GM03348 (cell line): ENCODE measurements around the gene RASGEF1C.

Experiments
- DNase-seq: peaks from one replicate; pipeline ENCODE4 v3.0.0; 2012; ENCODE audit warnings: low spot score

Gene RASGEF1C

GRCh38 chr5:180159756-180160155, 49.3 kb downstream of the RASGEF1C start:
- no peak for DNase-seq

- no peak for DNase-seq
Measured at GRCh38 chr5:180157866-180158265, 51.1 kb downstream of the RASGEF1C start.

DNA sequence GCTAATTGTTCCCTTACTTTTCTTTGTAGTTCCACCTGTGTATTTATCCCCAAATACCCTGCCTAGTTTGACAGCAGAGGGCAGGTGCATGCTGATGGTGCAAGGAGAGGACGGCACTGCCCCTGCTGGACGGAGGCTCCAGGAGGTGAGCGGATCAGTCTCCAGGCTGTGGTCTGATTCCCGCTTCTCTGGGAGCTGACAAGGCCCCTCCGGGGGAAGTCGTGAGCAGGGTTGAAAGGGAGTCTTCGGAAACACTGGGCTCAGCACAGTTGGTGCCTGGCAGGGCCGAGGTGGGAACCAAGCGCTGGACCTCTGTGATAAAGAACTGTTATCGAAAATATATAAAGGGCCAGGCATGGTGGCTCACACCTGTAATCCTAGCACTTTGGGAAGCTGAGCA, 52.9 kb downstream of the RASGEF1C start:
- DNase-seq, result no peak

DNA sequence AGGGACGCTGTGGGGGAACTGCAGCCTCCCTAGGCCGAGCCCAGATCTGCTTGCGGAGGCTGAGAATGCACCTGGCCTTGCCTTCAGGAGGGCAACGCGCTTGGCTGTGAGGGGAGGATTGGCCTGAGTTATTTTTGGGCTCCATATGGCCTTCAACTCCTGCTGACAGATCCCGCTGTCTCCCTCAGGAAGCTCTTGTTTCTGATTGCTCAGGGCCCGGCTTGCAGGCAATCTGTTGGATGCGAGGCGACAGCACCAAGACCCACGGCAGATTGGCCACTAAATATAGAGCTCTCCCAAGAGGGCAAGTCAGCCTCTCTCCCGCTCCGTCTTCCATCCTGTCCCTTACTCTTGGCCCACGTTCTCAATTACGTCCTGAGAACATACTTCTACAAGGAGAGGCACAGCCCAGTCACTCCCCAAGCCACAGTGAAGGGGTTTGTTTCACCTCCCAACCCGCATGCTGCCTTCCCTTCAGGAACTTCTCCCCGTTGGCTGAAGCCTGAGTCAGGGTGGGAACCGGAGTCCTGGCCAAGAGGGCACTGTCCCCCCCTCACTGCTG, 53.6 kb downstream of the RASGEF1C start:
- DNase-seq, result no peak

DNA sequence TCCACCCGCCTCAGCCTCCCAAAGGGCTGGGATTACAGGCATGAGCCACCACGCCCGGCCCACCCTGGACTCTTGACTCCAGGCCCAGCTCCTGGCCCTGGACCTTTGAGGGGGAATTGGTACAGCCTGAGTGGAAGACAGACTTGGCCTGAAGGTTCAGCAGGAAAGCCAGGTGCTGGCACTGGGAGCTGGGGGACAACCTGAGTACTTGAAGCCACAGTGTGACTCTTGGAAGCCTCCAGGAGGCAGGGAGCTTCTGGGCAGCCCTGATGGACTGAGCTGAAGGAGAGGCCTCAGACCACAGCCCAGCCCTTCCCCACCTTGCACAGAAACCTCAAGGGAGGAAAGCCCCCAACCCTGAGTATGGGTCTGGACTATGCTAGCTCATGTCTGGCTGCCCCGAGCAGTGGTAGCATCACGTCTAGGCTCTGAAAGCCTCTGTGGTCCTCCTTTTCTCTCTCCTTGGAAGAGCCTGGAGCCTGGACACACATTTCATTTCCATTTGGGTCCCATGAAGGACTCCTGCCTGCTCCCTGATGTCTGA, 54.1 kb downstream of the RASGEF1C start:
- DNase-seq, result no peak

DNA sequence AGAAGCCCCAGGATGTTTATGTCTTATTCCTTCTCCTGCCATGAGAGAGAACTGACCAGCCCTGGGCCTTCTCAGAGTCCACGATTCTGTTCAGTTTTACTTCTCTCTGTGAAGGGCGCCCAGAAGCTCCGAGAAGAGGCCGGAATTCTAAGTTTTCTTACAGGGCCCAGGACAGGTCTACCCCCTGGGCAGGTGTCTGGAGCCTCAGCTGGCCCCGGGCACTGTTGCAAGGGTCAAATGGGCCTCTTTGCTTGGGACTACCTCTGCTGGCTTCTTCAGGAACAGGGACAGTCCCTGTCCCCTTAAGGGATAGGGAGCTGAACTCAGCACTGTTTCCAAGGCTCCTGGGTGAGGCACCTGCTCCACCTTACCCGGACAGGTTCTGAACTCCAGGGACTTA, 55.0 kb downstream of the RASGEF1C start:
- no peak for DNase-seq

DNA sequence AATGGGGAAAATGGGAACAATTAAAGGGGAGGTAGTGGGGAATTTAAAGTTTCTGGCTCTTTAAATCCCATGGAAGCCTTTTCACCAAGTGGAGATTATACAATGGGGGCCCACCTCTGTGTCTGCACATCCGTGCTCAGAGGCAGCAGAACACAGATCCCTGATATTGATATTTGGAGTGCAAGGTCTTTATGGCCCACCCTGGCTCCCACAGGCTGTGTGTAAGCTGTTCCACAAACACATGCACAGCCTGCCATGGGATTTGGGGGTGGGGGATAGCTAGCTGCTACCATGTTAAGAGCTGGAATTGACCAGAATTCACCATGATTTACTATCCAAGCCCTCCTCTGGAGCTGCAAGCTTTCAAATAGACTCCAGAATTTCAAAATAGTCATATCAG, 55.9 kb downstream of the RASGEF1C start:
- no peak for DNase-seq

- no peak for DNase-seq
Measured at GRCh38 chr5:180143656-180144364, 65.2 kb downstream of the RASGEF1C start.

DNA sequence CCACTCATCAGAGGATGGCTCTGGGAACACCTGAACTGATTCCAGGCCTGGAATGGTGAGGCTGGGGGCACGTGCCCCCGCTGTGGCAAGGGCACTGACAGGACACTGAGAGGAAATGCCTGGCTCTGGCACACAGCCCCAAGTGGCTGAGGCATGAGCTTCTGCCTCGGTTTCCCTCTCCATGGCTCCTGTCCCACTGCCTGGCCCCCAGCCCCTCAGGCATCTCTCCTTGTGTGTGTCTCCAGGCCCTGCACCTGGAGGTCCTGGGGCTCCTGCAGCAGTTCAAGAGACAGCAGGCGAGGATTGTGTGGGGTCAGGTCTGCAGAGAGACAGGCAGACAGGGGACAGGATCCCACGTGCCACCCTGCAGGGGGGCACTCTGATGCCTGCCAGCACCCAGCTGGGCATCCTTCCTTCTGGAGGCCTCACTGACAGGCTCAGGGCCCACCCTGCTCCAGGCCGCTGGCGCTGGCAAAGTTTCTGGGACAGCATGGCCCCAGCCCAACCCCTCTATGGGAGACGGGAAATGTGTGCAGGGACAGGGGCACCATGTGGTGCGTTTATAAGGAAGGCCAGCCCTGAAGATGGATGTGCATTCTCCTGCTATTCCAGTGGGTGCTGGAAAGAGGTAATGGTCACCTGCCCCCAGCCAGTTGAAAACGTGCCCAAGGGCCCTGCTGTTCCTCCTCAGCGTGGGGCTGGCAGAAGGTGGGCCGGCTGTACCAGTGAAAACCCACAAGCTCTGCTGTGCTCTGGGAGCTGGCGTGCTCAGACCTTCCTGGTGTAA, 66.0 kb downstream of the RASGEF1C start:
- DNase-seq, result no peak

DNA sequence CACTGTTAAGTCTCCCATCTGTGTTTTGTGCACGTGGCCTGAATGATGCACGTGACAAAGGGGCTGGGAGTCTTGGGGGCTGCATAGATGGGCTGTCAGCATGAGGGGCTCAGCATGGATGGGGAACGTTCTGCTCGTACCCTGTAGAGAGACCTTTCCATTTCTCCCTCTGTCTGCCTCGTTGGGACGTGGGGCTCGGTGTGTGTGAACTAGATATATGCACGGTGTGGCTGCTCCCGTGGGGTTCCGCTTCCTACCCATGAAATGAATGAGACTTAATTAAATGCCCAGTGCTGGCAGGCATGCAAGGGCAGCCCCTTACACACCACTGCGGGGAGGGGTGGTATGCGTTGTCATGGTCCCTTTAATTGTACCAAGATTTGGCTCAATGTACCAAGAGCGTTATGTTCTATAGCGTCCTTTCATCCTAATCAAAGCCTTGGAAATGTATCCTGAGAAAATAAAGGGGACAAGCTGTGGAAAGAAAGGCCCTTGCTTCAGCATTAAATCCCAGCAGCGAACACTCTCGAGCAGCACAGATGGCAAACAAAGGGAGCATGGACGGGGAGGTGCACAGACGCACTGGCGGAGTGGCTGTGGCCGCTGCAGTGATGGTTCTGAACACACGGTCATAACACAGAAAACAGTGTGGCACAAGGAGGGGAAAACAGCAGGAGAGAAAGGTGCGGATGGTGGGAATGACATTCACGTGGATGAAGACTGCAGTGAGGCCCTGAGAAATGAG, 66.8 kb downstream of the RASGEF1C start:
- DNase-seq, result no peak

DNA sequence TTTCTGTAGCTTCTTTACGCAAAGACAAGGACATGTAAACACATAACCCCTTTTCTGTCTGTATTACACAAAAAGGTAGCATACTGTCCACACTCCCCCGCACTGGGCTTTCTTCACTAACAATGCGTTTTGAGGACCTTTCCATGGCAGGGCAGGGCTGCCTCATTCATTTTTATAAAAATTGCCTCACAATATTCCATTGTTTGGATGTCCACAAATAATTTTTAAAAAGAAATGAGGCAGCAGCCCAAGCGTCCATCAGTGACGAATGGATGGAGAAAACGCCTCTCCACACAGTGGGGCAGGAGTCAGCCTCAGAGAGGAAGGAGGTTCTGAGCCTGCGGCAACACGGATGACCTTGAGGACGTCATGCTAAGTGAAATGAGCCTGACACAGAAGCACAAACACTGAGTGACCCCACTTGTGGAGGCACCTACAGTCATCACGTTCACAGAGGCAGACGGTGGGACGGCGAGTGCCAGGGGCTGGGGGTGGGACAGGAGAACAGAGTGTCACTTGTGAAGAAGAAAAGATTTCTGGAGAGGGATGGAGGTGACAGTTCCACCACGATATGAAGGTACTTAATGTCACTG, 67.8 kb downstream of the RASGEF1C start:
- no peak for DNase-seq

GRCh38 chr5:180140571-180140970, 68.4 kb downstream of the RASGEF1C start:
- no peak for DNase-seq

- DNase-seq, result no peak
Measured at GRCh38 chr5:180140079-180140554, 68.9 kb downstream of the RASGEF1C start.

GRCh38 chr5:180139731-180140055, 69.3 kb downstream of the RASGEF1C start:
- no peak for DNase-seq

DNA sequence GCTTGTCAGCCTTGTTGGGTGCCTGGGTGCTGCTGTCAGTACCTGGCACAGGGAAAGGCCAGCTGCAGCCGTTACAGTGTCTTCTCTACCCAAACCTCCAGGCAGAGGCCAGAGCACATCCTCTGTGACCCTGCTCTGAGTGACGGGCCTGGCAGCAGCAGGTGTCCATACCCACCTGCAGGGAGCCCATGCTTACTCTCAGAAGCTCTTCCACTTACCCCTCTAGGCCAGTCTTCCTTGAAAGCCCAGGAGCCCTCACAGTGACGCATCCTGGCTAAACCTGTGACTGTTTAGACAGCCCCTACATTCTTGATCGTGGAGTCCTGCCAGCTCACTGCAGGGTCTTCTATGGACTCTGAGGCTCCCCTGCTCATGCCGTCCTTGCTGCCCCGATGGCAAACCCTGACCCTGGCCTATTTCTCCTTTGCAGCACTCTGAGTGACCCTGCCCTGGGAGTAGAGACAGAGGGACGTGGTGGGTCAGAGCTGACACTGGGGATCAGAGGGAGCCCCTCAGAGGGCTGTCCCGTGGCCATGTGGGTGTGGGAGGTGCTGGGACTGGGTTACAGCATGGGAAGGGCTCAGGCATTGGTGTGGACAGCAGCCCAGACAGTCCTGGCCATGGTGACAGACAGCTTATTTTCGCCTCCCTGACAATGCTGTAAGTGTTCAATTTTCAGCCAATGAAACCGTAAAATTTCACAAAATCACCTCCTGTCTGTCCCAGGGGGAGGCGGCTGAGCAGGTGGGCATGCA, 69.9 kb downstream of the RASGEF1C start:
- DNase-seq, result no peak

DNA sequence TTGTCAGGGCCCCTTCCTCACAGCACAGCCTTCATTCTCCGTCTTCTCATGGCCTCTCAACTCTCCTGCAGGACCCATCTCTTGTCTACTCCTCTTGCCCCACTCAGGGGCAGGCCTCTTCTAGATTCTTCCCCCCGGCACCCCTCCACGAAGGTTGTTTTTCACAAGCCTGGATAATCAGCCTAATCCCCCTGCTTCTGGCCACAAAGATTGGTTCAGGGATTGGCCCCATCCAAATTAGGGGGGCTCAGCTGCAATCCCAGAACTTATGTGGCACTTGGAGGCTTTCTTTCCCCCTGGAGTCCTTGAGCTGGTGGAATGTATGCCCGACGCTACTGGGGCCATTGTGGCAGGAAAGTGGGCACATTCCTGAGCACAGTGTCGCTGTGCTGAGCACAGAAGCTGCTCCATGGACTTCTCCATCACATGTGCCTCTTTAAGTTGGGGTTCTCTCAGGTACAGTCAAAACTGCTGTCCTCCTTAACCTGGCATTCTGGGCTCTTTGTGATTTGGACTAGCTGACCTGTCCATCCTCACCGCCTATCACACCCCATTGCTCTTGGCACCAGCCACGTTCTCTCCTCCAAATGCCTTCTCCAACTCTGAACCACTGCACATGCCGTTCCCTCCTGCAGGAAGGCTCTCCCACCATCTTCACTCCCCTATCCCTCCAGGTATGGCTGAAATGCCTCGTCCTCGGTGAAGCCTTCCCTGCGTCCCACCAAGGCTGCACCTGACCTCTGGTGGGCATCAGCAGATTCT, 70.6 kb downstream of the RASGEF1C start:
- no peak for DNase-seq

- DNase-seq, result no peak
Measured at GRCh38 chr5:180137401-180138213, 71.4 kb downstream of the RASGEF1C start.

GRCh38 chr5:180136630-180137381, 72.2 kb downstream of the RASGEF1C start:
- no peak for DNase-seq
